ENCODE results near the gene POC1A. TPM values are rescaled to one million over a fixed set of nuclear protein-coding genes. Genes with fewer than 3 reads are reported as not detected.

POC1A gene
- total RNA-seq, 1 donor, result 1.8 TPM

GRCh38 chr3:52095990-52096775 lies 58.0 kb downstream of the POC1A start:
- TF ChIP-seq CTCF (IDR thresholded peaks at IDR 0.05; ENCODE audit: extremely low read depth, low read depth, low read length), result no peak
- H3K36me3 ChIP-seq (ENCODE audit: insufficient read depth, low read length), result no peaks in the 10 kb centered on the region
- H3K79me2 ChIP-seq (ENCODE audit: insufficient read depth, low read length), result no peaks in the 10 kb centered on the region
- H3K4me2 ChIP-seq (ENCODE audit: insufficient read depth, low read length), result no peak overlapping the region
- peak; percentile 46 for DNase-seq (ENCODE audit: insufficient read length, low spot score, missing footprints)
- H3K27ac ChIP-seq (ENCODE audit: low read depth, low read length), result no peak overlapping the region
- H4K20me1 ChIP-seq (ENCODE audit: insufficient read depth, low read length), result no peaks in the 10 kb centered on the region
- H2AFZ ChIP-seq (ENCODE audit: low read length), result no peak overlapping the region
- peaks cover 23% of the 10 kb centered on the region for H3K4me1 ChIP-seq (ENCODE audit: insufficient read depth, low read length)
- no peak overlapping the region for H3K4me3 ChIP-seq (ENCODE audit: insufficient read depth, low read length)
- H3K27me3 ChIP-seq (ENCODE audit: insufficient read depth, low read length), result no peaks in the 10 kb centered on the region
- no peaks in the 10 kb centered on the region for H3K9me3 ChIP-seq (ENCODE audit: low read depth, low read length)

- Histone ChIP-seq H3K4me2 (ENCODE audit: insufficient read depth, low read length) (no peak overlapping the region), H3K4me1 (ENCODE audit: insufficient read depth, low read length) (peaks cover 37% of the 10 kb centered on the region), H3K27ac (ENCODE audit: low read depth, low read length) (no peak overlapping the region), H3K4me3 (ENCODE audit: insufficient read depth, low read length) (no peak overlapping the region), H2AFZ (ENCODE audit: low read length) (no peak overlapping the region), H3K27me3 (ENCODE audit: insufficient read depth, low read length) (no peaks in the 10 kb centered on the region), H4K20me1 (ENCODE audit: insufficient read depth, low read length) (no peaks in the 10 kb centered on the region), H3K79me2 (ENCODE audit: insufficient read depth, low read length) (no peaks in the 10 kb centered on the region), H3K9me3 (ENCODE audit: low read depth, low read length) (no peaks in the 10 kb centered on the region), H3K36me3 (ENCODE audit: insufficient read depth, low read length) (no peaks in the 10 kb centered on the region)
- DNase-seq (ENCODE audit: insufficient read length, low spot score, missing footprints), result no peak
- no peak for TF ChIP-seq CTCF (IDR thresholded peaks at IDR 0.05; ENCODE audit: extremely low read depth, low read depth, low read length)
Observed at GRCh38 chr3:52094571-52095485, 59.4 kb downstream of the POC1A start.

- Histone ChIP-seq H3K4me3 (ENCODE audit: insufficient read depth, low read length) (no peak overlapping the region), H2AFZ (ENCODE audit: low read length) (peak overlapping the region; percentile 57), H3K4me2 (ENCODE audit: insufficient read depth, low read length) (peak overlapping the region; percentile 11), H3K4me1 (ENCODE audit: insufficient read depth, low read length) (peaks cover 46% of the 10 kb centered on the region), H3K27ac (ENCODE audit: low read depth, low read length) (peak overlapping the region; percentile 29), H3K9me3 (ENCODE audit: low read depth, low read length) (no peaks in the 10 kb centered on the region), H4K20me1 (ENCODE audit: insufficient read depth, low read length) (no peaks in the 10 kb centered on the region), H3K79me2 (ENCODE audit: insufficient read depth, low read length) (no peaks in the 10 kb centered on the region), H3K27me3 (ENCODE audit: insufficient read depth, low read length) (no peaks in the 10 kb centered on the region), H3K36me3 (ENCODE audit: insufficient read depth, low read length) (no peaks in the 10 kb centered on the region)
- no peak for TF ChIP-seq CTCF (IDR thresholded peaks at IDR 0.05; ENCODE audit: extremely low read depth, low read depth, low read length)
- peak; percentile 80 for DNase-seq (ENCODE audit: insufficient read length, low spot score, missing footprints)
Observed at GRCh38 chr3:52093756-52094545, 60.3 kb downstream of the POC1A start.
